ENCODE data around the gene CPSF2.
"Not testable (repeated sequence)": the region's sequence is repeated elsewhere in the genome, so short reads cannot be mapped to it uniquely, and the experiment has no call there.

Gene CPSF2

DNA sequence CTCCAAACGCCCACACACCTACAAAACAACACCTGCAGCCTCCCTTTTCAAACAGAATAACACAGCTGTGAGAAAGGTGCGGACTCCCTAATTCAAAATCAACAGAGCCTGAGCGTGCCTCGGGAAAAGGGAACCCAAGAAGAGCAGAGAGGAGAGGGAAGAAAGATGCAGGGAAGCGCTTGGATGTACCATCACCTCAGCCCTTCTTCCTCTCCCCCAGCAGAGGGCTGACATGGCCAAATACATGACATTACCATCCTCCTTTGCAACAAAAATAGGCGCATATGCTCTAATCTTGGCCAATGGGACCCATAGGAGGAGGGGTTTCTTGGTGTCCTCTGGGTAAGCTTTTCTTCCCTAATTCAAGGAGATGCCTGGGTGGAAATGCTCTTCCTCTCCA lies 78.0 kb downstream of the CPSF2 start:
- in situ Hi-C loops (cut with MboI; ENCODE audit: low sequenced_read_pairs, unreplicated experiment): no loop called here
- TF ChIP-seq, protein P1, sequence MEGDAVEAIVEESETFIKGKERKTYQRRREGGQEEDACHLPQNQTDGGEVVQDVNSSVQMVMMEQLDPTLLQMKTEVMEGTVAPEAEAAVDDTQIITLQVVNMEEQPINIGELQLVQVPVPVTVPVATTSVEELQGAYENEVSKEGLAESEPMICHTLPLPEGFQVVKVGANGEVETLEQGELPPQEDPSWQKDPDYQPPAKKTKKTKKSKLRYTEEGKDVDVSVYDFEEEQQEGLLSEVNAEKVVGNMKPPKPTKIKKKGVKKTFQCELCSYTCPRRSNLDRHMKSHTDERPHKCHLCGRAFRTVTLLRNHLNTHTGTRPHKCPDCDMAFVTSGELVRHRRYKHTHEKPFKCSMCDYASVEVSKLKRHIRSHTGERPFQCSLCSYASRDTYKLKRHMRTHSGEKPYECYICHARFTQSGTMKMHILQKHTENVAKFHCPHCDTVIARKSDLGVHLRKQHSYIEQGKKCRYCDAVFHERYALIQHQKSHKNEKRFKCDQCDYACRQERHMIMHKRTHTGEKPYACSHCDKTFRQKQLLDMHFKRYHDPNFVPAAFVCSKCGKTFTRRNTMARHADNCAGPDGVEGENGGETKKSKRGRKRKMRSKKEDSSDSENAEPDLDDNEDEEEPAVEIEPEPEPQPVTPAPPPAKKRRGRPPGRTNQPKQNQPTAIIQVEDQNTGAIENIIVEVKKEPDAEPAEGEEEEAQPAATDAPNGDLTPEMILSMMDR (IDR thresholded peaks at IDR 0.05; ENCODE audit: borderline replicate concordance, control extremely low read depth, extremely low read depth, insufficient read depth, missing control alignments): no peak
- DNase-seq (ENCODE audit: low spot score): no peak

DNA sequence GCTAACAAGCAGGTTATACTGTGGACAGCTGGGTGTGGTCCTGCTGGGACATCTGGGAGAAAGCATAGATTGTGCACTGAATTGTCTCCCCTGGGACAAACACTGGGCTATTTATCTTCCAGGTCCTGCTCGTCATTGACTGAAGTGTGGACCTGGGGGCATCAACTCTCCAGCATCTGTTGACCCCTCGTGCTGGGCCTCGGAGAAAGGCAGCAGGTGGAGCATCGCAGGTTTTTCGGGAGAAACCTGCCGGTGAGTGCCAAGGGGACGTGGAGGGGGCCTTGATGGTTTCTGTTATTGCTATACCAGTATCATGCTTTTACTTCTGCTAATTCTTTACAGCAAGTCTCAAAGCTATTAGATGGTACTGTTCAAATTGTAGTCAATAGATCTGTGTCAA lies 81.3 kb downstream of the CPSF2 start:
- DNase-seq (ENCODE audit: low spot score): no peak
- in situ Hi-C loops (cut with MboI; ENCODE audit: low sequenced_read_pairs, unreplicated experiment): no loop called here
- TF ChIP-seq, protein P1 (IDR thresholded peaks at IDR 0.05; ENCODE audit: borderline replicate concordance, control extremely low read depth, extremely low read depth, insufficient read depth, missing control alignments): no peak

DNA sequence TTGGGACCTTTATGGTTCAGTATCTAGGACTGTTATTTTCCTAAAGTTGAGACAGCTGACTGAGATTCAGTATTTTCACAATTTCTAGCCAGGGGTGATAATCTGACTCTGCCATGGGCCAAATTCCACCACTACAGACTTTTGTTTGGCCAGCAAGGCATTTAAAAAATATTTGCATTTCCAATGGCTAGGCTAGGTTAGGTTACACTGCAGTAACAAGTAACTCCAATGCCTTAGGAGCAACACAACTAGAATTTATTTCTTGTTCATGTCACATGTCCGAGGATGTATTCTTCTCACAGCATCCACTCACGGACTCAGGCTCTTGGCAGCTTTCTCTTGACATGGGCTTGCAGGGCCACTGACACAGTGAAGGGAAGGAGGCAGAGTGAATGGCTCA lies 83.0 kb downstream of the CPSF2 start:
- in situ Hi-C loops (cut with MboI; ENCODE audit: low sequenced_read_pairs, unreplicated experiment): no loop called here
- no peak for DNase-seq (ENCODE audit: low spot score)
- TF ChIP-seq, protein P1 (IDR thresholded peaks at IDR 0.05; ENCODE audit: borderline replicate concordance, control extremely low read depth, extremely low read depth, insufficient read depth, missing control alignments): no peak

DNA sequence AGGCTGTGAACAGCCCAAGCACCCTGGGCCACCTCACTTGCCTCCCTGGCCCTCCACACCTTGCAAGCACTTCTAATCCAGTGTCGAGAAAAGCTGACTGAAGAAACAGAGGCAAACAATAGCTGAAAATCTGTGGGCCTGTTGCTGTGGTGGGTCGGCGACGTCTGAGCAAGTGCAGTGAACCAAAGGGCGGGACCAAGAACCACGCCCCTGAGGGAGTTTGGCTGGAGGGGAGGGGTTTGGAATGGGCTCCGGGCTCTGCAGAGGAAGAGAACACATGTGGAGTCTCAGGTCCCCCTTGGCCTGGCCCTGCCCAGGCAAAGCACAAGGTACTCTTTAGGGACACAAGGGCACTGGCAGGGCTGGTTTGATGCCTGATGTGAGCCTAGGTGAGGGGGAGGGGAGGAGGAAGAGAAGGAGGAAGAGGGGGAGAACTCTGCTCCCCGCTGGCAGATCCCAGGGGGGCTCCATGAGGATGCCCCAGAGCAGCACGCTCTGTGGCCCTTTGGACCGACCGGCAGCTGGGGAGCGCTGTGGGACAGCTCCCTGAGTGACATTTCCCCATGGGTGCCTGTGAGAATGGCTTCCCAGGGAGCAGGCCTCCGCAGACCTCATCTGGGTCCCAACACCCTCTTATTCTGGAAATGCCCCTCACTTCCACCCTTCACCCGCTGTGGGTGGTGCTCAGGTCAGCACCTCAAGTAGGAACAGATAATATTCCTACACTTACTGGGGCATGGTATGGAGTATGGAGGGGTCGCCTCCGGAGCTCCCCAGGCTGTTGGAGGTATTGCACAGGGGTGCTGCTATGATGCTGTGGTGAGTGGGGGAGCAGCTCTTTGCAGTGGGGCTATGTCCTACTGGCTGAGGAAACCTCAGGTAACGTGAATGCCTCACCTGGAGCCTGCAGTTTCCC lies 85.5 kb downstream of the CPSF2 start:
- in situ Hi-C loops (cut with MboI; ENCODE audit: low sequenced_read_pairs, unreplicated experiment): no loop called here

DNA sequence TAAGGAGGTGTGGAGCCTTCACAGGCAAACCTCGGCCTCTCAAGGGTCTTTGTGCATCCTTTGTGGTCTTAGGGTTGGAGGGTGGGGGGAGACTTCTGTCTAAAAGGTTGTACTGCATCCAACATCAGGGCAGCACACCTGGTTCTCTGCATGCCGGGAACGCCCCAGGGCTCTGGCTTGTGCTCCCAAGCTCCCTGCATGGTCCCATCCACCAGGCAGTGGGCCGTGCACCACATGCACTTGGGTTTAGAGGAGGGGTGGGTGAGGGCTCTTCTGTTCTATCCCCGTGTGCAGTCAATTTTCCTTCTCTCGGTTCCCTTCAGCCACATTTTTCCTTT lies 86.1 kb downstream of the CPSF2 start:
- in situ Hi-C loops (cut with MboI; ENCODE audit: low sequenced_read_pairs, unreplicated experiment): no loop called here
- DNase-seq (ENCODE audit: low spot score): no peak
- TF ChIP-seq, protein P1 (IDR thresholded peaks at IDR 0.05; ENCODE audit: borderline replicate concordance, control extremely low read depth, extremely low read depth, insufficient read depth, missing control alignments): no peak

More for the DNA sequence above, 85.5 kb downstream of the CPSF2 start:
- TF ChIP-seq, protein P1 (IDR thresholded peaks at IDR 0.05; ENCODE audit: borderline replicate concordance, control extremely low read depth, extremely low read depth, insufficient read depth, missing control alignments): no peak
- no peak for DNase-seq (ENCODE audit: low spot score)

DNA sequence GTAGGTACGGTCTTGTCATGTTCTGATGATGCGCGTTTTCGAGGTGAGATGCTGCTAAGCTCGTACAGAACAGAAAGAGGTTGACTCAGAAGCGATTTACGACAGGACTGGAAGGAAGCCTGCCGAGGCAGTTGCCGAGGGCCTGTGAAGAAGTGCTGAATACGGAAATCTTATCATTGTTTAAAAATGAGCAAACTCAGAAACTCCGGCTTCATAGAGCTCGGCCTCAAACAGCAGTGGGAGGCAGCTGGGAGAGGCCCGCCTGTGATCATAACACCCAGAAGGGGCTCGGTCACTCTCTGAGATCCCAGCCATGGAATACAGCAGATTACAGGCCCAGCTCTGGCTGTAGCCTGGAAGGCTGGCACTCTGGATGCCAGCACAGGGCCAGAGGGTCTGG lies 87.4 kb downstream of the CPSF2 start:
- no peak for DNase-seq (ENCODE audit: low spot score)
- in situ Hi-C loops (cut with MboI; ENCODE audit: low sequenced_read_pairs, unreplicated experiment): no loop called here
- TF ChIP-seq, protein P1 (IDR thresholded peaks at IDR 0.05; ENCODE audit: borderline replicate concordance, control extremely low read depth, extremely low read depth, insufficient read depth, missing control alignments): no peak

DNA sequence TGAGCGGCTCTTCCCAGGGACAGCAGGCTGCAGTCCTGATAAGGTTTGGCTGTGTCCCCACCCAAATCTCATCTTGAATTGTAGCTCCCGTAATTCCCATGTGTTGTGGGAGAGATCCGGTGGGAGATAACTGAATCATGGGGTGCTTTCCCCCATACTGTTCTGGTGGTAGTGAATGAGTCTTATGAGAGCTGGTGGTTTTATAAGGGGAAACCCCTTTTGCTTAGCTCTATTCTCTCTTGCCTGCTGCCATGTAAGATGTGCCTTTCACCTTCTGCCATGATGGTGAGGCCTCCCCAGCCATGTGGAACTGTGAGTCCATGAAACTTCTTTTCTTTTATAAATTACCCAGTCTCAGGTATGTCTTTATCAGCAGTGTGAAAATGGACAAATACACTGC lies 91.4 kb downstream of the CPSF2 start:
- in situ Hi-C loops (cut with MboI; ENCODE audit: low sequenced_read_pairs, unreplicated experiment); DNase-seq (ENCODE audit: low spot score): not testable (repeated sequence)

Data from GM13976 (cell line).